HG02610 (cell line): ENCODE data around the gene ADGRL3.
"Not testable (repeated sequence)": the region's sequence is repeated elsewhere in the genome, so short reads cannot be mapped to it uniquely, and the experiment has no call there.

ENCODE experiments used
- ATAC-seq: cut with Tn5 transposase; IDR thresholded peaks from one replicate; pipeline ENCODE4 v1.9.1; 2021; ENCODE audit warnings: mild to moderate bottlenecking, moderate library complexity; ENCODE audit not compliant: unreplicated experiment

ADGRL3 gene

DNA sequence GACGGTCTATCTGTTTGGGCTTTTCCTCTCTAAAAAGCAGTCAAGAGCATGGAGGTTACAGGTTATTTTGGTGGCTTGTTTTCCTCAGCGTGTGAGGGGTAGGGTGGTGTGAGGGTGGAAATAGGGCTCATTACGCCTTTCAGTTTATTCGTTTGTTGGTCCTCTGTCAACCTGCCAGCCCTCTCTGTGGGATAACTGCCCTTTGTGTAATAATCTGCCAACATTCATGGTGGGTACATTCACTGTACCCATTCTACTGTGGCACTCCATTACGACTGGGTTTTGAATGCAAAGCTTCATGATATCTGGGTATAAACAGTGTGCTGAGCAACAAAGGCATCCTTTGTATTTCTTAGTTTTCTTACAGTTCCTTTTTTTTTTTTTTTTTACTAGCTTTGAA, 136.4 kb downstream of the ADGRL3 start:
- no peak for ATAC-seq

DNA sequence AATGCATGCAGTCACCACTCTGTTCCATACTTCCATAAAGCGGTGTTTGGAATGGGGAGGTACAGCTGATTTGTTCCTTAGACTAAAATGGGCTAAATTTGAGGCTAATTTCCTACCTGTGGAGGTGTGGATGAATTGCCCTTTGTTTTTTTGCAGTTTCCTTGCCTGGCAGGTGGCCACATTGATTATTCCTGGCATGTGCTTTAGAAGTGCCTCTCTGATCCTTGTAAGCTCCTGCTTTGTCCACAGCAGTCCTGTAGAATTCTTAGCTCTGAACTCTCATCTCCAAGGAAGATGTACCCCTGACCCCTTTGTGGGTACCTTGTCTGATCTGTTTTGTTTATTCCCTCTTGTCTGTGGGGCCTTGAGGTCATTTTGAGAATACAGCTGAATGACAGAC, 136.8 kb downstream of the ADGRL3 start:
- ATAC-seq, result no peak

DNA sequence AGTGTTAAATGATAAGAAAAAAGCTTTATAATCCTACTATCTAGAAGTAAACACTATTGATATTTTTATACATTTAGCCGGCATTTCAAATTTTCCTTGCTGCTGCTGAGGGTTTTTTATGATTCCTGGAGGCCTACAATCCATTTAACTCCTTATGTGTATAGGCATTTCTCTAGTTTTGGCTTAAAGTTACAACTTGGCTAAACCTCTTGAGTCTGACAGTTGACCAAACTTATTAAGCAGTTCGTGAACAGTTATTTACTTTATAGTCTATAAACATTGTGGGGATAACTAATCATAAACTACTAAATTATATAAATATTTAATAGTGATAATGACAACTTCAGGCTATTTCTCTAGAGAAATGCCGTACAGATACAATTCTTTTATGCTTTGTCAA, 141.9 kb downstream of the ADGRL3 start:
- no peak for ATAC-seq

DNA sequence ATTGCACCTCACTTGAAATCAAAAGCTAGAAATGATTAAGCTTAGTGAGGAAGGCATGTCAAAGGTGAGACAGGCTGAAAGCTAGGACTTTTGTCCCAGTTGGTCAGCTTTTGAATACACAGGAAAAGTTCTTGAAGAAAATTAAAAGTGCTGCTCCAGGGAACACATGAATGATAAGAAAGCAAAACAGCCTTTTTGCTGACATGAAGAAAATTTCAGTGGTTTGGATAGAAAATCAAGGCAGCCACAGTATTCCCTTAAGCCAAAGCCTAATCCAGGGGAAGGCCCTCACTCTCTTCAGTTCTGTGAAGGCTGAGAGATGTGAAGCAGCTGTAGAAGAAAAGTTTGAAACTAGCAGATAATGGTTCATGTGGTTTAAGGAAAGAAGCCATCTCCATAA, 150.8 kb downstream of the ADGRL3 start:
- ATAC-seq, result no peak

DNA sequence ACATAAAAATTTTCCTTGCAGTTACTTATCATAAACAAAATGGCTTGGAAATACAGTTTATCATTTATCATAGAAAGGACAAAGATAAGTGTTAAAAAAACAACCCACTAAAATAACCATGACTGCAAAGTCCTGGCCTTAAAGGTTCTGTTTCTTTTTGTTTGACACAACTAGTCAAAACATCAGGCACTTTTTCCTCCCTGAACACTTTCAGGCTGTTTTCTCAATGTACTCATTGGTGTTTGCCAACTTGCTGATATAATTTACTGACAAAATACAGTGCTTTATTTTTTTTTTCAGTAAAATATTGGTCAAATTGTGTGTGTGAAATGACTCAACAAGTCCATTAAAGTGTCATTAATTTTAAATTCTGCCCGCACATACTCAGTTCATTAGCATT, 156.6 kb downstream of the ADGRL3 start:
- no peak for ATAC-seq

DNA sequence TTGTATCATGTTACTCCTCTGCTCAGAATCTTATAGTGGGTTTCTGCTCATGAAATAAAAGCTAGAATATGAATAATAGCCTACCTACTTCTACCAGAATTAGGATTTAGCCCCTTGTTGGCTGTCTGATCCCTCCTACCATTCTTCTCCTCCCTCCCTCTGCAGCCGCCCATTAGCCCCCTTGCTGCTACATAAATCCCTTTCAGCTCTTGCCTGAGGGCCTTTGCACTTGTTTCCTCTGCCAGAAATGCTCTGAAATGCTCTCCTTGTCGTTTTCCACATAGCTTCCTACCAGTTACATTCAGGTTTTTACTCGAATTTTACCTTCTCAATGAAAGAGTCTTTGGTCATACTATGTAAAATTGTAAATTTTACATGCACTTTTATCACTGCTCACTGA, 159.2 kb downstream of the ADGRL3 start:
- ATAC-seq, result no peak

DNA sequence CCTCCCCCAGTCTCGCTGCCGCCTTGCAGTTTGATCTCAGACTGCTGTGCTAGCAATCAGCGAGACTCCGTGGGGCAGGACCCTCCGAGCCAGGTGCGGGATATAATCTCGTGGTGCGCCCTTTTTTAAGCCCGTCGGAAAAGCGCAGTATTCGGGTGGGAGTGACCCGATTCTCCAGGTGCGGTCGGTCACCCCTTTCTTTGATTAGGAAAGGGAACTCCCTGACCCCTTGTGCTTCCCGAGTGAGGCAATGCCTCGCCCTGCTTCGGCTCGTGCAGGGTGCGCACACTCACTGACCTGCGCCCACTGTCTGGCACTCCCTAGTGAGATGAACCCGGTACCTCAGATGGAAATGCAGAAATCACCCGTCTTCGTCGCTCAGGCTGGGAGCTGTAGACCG, 172.7 kb downstream of the ADGRL3 start:
- not testable (repeated sequence) for ATAC-seq

DNA sequence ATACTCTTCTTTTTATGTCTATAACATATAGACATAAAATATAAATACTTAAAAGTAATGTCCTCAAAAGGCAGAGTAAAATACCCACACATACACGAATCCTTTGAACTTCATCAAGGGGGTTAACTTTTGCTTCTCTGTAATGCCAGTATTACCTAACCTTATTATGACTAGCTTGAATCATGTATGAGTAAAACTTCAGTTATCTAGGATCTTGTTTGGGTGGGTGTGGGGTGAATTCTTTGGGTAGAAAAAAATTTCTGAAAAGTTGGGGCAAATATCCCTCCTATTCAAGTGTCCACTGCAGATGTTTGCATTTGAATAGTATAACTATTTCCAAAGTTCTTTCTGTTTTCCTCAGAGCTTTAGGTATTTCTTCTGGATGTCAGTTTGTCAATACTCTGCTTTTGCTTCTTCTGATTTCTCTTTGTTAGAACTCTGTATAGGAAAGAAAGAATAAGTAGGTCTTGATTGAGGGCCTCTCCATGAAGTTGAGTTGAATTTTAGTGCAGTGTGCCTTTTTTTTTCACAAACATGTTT, 173.8 kb downstream of the ADGRL3 start:
- no peak for ATAC-seq

DNA sequence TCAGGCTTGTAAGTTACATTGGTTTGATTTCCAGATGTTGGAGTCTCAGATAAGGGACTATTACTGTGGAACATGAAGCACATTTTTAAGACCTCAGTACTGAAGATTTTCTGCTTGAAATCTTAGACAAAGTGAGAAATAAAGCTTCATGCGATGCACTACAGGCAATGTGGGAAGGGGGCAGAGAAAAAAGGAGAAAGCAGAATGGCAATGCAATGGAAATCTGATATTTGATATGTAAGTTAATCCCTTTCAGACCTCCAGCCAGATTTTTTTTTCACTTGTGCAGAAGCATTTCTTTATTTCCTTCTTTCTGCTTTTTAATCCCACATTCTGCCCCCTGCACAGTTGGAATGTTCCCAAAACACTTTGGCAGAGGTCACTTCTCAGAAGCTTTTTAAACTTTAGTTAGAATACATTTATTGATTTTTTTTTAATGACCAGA, 174.3 kb downstream of the ADGRL3 start:
- ATAC-seq, result no peak

DNA sequence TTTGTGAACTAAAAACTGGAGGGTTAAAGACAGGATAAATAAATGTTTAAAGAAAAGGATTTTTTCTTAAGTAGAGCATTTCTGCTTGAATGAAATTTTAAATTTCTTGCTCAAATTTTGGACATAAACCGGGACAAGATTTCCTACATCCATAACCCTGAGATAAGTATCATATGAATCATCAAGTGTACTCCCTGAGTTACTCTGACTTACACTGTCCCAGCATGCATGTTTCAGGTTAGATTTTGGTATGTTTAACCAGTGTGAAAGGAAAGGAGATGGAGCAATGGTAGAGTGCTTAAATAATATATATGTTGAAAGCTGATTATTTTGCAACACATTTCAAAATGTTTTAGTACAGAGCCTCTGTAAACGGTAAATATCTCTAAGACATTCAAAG, 175.2 kb downstream of the ADGRL3 start:
- no peak for ATAC-seq

DNA sequence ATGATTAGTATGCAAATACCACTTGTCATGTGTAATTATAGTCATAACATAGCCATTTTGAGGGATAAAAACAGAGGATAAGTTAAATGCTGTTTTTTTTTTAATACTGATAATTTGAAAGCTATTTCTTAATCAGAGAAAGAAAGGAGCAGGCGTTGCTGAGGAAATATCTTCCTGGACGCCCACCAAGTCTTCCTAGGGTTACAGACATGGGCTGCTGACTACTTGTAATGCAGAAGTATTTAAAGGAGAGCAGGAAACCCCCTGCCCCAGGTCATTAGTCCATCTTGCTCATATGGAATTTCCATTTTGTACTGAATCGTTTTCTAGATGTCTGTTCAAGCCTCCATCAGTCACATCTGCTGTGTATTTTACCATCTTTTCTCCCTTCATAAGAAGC, 176.2 kb downstream of the ADGRL3 start:
- no peak for ATAC-seq

DNA sequence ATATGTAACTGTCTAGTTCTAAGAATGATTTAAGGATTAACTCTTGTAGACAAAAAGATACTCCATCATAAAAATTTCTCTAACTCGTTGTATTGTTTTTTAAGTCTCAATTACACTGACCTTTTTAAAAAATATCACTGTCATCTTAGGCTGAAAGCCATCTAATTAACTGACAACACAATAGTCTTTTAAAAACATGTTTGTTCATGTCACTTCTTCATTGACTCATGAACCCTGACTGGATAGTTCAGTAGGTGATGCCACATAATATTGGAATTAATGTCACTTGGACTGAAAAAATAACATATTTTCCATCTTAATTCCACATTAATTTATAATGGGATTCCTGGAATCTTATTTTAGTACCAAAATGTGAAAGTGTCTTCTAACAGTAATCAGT, 179.3 kb downstream of the ADGRL3 start:
- no peak for ATAC-seq

DNA sequence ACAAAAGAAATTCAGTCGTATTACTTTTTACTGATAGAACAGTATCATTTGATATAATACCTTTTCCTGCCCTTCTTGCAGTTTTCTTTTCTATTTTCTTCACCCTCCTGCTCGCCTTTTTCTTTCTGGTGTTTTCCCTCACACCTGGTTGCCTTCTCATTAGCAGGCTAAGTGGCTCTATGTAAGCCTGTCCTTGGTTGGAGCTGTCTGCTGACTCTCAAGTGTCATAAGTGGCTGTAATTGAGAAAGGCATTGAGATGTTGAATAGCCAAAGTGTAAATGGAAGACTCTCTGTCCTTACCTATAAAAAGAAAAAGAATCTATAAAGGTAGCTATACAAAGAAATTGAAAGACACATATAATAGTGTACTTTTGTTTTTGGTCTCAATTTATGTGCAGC, 180.7 kb downstream of the ADGRL3 start:
- no peak for ATAC-seq

DNA sequence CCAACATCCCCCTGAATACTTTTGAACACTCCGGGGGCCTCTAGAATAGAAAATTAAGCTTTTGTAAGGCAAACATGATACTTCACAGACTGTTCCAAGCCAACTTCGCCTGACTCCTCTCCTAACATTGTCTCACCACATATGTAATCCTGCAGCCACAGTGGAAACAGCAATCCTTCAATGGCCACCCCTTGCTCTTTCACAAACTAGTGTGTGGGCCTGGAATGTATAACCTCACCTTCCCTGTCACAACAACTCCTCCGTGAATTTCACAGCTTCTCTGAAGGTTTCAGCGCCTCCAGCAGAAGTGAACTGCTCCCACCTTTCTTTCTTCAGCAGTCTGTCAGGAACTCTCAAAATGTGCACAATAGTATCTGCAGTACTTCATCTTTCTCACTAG, 185.1 kb downstream of the ADGRL3 start:
- ATAC-seq, result no peak

DNA sequence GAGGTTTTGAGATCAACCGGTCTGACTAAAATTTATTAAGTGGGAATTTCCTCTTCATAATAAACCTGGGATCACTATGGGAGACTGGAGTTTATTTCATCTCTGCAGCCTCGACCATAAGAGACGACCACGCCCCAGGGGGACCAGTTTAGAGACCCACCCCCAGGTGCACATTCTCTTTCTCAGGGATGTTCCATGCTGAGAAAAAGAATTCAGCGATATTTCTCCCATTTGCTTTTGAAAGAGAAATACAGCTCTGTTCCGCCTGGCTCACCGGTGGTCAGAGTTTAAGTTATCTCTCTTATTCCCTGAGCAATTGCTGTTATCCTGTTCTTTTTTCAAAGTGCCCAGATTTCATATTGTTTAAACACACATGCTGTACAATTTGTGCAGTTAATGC, 187.2 kb downstream of the ADGRL3 start:
- not testable (repeated sequence) for ATAC-seq

DNA sequence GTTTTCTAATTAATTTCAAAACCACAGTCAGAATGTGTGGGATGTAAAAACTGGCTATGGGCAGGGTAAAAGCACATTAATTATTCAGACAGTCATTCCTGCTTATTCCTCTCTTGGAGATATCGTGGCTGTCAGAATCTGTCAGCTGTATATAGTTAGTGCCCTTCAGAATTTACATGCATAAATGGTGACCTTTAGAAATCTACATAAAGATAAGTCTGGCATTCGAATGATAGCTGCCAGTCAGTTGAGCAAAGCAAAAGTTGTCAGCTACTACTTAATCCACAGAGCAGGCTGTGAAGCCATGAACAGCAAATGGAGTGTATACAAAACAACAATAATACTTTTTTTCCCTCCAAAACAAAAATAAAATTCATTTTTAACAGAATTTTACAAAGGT, 189.5 kb downstream of the ADGRL3 start:
- ATAC-seq, result no peak

DNA sequence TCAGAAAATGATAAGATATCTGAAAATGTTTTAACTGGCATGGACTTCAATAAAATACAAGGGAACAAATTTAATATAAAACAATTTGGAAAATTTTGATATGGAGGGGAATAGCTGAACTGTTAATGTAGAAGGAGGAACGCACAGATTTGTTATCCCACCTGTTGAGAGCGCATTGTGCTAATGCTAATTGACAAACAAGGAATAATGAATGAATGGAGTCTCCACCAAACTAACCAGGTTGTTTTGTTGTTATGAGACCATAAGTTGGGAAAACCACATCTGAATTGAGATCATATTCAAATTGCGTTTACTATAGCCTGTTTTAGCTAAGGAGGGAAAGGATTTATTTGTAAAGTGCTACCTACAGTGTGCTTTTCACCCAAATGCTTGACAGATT, 195.6 kb downstream of the ADGRL3 start:
- no peak for ATAC-seq

DNA sequence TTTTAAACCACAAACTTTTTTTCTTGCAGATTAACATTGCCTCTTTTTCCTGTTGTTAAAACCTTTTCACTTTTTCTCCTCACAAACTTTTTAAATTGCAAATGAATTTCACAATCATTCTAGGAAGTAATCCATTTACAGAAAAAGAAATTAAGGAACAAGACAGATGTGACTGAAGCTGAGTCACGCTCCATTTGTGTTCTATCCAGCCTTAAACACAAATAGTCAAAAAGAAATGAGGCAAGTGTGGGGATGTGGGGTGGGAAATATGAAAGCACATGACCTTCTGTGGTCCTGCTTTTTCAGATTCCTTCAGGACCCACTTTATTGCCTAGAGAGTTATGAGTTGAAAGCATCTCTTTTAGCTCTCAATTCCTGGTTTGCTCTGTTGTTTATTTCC, 197.0 kb downstream of the ADGRL3 start:
- ATAC-seq, result no peak

DNA sequence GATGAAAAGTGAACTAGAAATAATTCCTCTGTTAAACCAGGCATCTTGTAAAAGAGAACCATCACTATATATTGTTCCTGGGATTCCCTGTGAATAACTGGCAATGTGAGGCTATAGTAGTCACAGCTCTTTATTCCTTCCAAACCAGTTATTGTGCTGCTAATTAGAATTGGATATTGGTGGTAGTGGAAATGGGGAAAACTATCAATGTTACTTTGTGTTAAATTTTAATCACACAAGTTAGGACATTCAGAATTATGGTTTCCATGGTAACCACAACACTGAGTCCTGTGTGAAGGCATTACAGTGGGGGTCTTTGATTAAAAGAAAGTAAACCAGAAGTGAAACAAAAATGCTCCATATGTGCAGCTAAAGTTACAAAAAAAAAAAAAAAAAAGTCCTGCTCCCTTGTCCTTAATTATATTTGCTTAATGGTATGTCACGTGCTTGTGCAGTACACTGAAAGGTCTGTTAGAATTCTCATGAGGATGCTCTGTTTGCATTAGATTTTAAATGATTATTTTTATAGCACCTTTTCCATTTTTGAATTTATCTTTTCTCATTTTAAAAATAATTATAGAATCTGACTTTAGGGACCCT, 200.4 kb downstream of the ADGRL3 start:
- no peak for ATAC-seq

DNA sequence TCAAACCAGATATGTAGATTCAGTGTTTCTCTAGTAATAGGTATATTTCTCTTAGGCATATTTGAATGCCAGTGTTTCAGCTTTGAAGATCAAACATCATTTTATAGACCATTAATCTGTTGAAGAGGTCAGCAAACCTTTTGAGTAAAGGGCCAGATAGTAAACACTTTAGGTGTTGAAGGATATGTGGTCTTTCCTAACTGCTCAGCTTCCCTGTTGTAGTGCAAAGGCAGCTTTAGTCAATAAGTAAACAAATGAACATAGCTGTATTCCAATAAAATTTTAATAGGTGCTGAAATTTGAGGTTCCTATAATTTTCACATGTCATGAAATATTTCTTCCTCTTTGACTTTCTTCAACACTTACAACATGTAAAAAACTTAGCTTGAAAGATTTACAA, 201.6 kb downstream of the ADGRL3 start:
- no peak for ATAC-seq

DNA sequence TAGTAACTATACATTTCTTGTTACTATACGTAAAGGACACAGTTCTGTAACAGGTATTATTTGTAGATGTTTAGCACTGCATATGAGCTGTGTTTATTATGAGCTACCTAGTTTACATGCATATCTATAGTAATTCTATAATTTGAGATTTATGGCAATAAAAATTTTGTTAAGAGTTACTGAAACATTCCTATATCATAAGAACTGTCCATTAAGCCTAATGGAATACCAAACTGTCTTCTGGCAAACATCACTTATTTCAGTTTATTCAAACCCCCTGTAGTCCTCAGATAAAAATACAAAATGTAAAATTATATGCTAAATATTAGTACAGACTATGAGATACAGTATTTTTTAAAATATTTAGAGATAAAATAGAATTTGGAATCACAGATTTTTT, 205.2 kb downstream of the ADGRL3 start:
- no peak for ATAC-seq

DNA sequence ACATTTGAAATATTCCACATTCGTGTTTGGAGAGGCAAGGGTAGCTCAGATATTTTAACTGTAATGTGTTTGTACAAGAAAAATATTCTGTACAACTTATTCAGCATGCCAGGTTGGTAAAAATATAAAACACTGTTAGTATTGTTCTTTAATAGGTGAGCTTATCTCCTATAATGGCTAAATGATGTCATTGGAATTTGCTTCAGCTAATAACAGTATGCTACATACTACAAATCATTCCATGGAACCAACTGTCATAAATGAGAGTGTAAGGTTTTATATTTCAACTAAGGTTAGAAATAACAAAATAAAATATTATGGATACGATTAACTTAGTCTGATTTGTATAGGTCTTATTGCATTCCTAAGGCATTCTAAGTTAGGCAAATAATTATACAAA, 206.6 kb downstream of the ADGRL3 start:
- no peak for ATAC-seq
